HCEC 1CT (cell line): ENCODE results near the gene SRGAP1.
"Not testable (repeated sequence)": the region's sequence is repeated elsewhere in the genome, so short reads cannot be mapped to it uniquely, and the experiment has no call there.

Experiments
- DNase-seq: peaks from one replicate; pipeline ENCODE4 v3.0.0-alpha.2; 2017

SRGAP1 gene

GRCh38 chr12:63874897-63875480 lies 30.5 kb downstream of the SRGAP1 start:
- no peak for DNase-seq

GRCh38 chr12:63875703-63876102 lies 31.2 kb downstream of the SRGAP1 start:
- no peak for DNase-seq

DNA sequence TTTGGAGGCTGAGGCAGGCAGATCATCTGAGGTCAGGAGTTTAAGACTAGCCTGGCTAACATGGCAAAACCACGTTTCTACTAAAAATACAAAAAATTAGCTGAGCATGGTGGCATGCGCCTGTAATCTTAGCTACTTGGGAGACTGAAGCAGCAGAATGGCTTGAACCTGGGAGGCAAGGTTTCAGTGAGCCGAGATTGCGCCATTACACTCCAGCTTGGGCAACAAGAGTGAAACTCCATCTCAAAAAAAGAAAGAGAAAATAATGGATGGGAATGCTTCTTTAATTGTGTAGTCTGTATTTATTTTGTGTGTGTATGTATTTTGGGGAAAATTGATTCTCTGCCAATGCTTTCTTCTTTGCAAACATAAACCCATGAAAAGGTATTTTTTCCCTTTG lies 32.5 kb downstream of the SRGAP1 start:
- no peak for DNase-seq

DNA sequence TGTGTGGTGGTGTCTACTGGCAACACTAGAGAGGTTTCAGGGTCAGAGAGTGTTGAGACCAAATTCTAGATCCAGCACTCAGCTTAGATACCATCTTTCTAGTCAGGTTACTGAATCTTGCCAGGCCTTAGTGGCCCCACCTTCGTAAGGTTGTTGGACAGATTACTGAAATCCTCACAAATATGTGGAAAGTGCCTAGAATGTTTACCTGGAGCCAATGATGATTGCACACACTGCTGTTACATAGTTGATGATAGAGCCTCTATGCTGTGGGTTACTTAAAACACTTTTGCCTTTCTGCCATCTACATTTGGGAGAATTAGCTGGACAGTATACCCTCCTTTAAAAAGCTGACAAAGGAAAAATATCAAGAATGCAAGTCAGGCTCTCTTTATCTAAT lies 33.2 kb downstream of the SRGAP1 start:
- DNase-seq, result no peak

DNA sequence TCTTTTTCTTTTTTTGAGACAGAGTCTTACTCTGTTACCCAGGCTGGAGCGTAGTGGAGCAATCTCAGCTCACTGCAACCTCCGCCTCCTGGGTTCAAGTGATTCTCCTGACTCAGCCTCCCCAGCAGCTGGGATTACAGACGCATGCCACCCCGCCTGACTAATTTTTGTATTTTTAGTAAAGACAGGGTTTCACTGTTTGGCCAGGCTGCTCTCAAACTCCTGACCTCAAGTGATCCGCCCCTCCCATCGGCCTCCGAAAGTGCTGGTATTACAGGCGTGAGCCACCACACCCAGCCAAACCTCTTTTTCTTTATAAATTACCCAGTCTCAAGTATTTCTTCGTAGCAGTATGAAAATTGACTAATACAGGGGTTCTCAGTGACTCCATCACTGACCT lies 35.7 kb downstream of the SRGAP1 start:
- not testable (repeated sequence) for DNase-seq

- no peak for DNase-seq
These were observed 36.3 kb downstream of the SRGAP1 start for GRCh38 chr12:63880742-63881263.

DNA sequence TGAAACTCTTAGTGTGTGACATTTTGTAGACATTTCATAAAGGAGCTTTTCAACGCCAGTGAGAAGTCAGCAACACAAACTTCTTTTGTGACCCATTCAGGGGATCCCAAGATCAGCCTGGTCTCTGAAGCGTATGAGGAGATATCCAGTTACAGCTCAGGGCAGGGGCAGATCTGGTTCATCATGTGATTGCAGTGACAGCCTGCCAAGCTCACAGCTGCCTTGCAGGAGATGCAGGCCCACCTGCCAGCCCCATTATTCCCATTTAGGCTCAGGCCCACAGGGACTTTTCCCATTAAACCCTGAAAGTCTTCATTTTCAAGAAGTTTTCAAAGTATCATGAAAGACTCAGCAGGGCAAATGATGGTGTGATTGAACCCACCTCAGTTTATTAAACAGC lies 38.3 kb downstream of the SRGAP1 start:
- no peak for DNase-seq

- no peak for DNase-seq
These were observed 40.9 kb downstream of the SRGAP1 start for GRCh38 chr12:63885401-63885800.

- DNase-seq, result peak; percentile 85
These were observed 44.6 kb downstream of the SRGAP1 start for GRCh38 chr12:63888908-63889635.

DNA sequence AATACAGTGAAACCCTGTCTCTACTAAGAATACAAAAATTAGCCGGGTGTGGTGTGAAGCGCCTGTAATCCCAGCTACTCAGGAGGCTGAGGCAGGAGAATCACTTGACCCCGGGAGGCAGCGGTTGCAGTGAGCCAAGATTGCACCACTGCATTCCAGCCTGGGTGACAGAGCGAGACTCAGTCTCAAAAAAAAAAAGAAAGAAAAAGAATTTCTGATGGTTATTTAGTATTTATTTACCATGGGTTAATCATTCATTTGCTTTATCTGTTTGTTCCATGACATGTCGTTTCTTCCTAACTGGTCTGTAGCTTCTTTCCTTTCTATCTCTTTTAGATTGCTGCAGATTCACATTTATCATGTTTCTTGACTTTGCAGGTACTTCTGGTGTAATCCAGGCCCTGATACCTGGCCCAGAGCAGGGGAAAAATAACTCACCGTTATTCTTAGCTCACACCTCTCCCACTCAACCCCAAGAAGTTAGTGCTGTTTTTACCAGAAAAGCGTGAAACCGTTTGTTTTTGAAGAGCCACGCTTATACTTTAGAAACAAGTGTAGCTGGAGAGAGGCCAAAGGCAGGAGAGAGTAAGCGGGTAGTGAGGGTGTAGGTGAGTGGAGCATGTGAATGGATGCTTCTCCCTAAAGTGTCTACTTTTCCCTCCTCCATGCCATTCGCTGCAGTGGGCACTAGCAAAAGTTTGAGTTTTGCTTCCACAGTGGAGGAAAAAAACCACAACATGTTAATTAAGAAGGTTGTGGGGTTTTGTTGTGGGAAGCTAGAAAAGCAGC lies 45.4 kb downstream of the SRGAP1 start:
- DNase-seq, result peak; percentile 16

DNA sequence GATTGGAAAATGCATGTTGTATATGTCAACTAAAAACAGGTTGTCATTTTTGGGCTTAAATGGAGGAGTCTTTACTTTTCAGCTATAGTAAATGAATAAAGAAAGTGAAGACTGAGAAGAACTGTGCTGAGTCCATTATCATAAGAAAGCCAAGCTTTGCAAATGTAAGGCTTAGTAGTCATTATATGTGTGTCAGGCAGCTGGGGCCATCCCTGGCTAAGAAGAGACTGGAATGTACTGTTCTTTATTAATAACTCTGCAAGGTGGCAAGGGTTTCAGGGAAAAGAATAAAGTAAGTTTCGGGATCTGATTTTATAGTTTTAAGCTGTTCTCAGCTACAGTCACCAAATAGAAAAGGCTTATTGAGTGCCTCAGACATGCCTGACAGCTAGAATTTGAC lies 48.7 kb downstream of the SRGAP1 start:
- no peak for DNase-seq

DNA sequence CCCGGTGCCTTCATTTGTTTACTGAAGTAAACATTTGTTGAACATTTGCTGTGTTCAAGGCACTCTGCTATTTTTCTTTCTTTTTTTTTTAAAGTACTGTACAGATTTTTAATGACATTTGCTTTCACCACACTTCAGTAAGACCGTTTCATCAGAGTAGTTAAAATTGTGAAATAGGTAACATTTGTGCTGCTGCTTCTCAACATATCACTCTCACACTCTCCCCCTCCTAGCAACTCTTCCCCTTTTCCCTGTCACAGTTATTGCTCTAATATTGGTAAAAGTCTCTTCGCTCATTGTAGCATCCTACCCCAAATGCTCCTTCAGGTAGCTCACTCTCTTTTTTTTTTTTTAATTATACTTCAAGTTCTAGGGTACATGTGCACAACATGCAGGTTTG lies 49.6 kb downstream of the SRGAP1 start:
- no peak for DNase-seq

DNA sequence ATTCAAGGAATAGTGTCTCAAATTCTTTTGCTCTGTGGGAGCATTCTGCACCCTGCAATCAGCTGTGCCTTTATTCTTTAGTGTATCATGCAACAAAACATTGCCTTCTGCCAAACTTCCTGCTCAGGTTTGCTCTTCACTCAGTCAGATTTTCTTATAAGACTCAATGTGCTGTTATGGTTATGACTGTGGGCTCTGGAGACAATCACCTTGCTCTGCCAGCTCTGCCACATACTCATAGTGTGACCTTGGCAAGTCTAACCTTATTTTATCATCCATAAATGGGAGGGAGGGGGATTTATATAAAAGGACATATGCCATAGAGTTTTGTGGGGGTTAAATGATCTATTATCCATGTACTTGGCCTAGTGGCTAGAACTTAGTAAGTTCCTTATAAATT lies 51.3 kb downstream of the SRGAP1 start:
- DNase-seq, result no peak

- DNase-seq, result no peak
These were observed 53.4 kb downstream of the SRGAP1 start for GRCh38 chr12:63897931-63898330.

GRCh38 chr12:63898764-63899337 lies 54.4 kb downstream of the SRGAP1 start:
- no peak for DNase-seq

DNA sequence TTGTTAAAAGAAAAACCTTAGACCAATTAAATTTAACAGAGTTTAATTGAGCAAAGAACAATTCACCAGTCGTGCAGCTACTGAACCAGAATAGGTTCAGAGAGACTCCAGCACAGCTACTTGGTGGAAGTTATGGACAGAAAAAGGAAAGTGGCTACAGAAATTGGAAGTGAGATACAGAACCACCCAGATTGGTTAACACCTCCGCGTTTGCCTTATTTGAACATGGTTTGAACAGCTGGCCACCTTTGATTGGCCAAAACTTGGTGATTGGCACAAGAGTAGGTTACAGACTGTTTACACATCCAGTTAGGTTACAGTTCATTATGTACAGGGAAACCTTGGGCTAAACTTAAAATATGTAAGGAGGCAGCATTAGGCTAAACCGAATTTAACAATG lies 54.9 kb downstream of the SRGAP1 start:
- DNase-seq, result no peak

DNA sequence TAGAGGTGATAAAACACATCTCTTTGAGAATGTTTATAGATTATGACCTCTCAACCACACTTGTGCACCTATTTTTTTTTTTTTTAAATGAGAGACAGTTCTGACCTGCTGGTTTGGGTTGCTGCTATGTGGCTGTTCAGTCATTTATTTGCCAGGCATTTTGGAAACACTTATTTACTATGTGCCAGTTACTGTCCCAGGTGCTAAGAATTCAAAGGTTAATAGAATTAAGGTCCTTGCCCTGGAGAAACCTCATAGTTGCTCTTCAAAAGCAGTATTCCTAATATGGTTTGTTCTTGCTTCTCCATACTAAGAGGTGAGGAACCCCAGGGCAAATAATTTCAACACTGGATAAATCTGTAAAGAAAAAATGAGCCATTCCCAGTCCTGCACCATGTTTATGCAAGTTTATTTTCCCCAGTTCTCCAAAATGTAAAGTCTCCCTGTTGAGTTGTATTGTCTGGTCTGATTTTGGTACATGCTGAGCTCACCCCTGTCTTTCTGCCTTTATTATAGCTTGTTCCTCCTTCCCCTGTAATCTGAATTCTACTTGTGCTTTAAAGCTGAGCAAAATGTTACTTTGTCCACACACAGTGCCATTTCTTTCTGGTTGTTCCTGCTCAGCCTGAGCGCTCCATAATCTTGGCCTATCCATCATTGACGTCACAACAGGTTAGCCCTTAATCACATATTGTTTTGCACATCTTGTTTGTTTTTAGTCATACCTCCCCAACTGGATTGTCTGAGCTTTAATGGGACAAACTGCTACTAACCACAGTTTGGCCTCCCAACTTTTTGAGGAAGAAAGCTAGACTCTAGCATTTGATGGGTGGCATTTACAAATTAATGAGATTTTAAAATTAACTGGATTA lies 56.7 kb downstream of the SRGAP1 start:
- no peak for DNase-seq

GRCh38 chr12:63904653-63905052 lies 60.2 kb downstream of the SRGAP1 start:
- no peak for DNase-seq

DNA sequence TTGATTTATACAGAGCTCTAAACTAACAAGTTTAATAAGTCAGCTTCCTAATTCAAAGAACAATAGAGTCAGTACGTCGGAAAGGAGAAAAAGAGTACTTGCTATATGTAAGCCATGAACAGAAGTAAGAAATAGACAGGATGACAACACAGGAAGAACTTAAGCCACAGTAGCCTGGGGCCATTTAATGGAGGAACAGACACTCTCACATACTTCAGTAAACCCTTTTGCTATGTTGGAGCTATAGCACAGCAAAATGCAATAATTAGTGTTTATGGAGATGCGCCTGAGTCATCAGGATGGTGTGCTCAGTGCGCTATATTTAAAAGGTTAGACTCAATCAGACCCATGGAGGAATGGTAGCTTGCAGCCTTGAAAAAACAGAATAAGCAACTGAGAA lies 61.0 kb downstream of the SRGAP1 start:
- DNase-seq, result no peak

DNA sequence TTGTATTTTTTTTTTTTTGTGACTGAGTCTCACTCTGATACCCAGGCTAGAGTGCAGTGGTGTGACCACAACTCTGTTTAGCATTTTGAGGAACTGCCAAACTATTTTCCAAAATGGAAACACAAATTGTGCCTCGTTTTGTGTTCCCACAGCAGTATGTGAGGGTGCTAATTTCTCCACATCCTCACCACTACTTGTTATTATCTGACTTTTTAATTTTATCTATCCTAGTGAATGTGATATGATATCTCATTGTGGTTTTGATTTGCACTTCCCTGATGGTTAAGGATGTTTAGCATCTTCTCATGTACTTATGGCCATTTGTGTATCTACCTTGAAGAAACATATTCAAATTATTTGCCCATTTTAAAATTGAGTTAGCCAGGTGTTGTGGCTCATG lies 62.4 kb downstream of the SRGAP1 start:
- no peak for DNase-seq

DNA sequence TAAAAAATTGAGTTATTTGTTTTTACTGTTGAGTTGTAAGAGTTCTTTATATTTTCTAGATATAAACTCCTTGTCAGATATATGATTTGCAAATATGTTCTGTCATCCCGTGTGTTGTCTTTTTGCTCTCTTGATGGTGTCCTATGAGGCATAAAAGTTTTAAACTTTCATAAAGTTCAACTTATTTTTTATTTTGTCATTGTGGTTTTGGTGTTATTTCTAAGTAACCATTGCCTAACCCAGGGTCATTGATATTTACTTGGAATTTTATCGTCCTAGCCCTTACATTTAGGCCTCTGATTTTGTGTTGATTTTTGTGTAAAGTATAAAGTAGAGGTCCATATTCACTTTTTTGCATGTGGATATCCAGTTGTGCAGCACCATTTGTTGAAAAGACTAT lies 63.1 kb downstream of the SRGAP1 start:
- DNase-seq, result no peak

DNA sequence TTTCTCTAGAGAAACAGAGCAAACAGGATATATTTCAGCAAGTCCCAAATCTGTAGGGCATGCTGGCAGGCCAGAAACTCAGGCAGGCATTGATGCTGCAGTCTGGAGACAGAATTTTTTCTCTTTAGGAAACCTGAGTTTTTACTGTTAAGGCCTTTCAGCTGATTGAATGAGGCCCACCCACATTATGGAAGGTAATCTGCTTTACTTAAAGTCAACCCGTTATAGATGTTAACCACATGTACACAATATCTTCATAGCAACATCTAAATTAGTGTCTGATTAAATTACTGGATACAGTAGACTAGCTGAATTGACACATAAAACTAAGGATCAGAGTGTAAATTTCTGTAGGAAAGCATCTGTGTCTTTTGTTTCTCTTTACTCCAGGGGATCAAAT lies 65.2 kb downstream of the SRGAP1 start:
- no peak for DNase-seq

GRCh38 chr12:63911341-63911740 lies 66.8 kb downstream of the SRGAP1 start:
- DNase-seq, result no peak
